Kidney tubule cell (primary cell): ENCODE results near the gene TTYH3.

Experiments used
- DNase-seq: peaks from one replicate; pipeline ENCODE4 v3.0.0-alpha.2; 2018; ENCODE audit warnings: low spot score

Gene TTYH3

GRCh38 chr7:2616387-2617324 is 15.1 kb upstream of the TTYH3 start:
- DNase-seq = no peak

GRCh38 chr7:2617325-2617905 is 14.4 kb upstream of the TTYH3 start:
- DNase-seq = no peak

- no peak for DNase-seq
These were observed 12.7 kb upstream of the TTYH3 start for GRCh38 chr7:2619116-2619515.

- no peak for DNase-seq
These were observed 10.5 kb upstream of the TTYH3 start for GRCh38 chr7:2621061-2621828.

- no peak for DNase-seq
These were observed 9.7 kb upstream of the TTYH3 start for GRCh38 chr7:2621948-2622640.

GRCh38 chr7:2622869-2623697 is 8.7 kb upstream of the TTYH3 start:
- DNase-seq = no peak

GRCh38 chr7:2623698-2624014 is 8.1 kb upstream of the TTYH3 start:
- DNase-seq = no peak

GRCh38 chr7:2624293-2624886 is 7.4 kb upstream of the TTYH3 start:
- no peak for DNase-seq

- no peak for DNase-seq
These were observed 5.2 kb upstream of the TTYH3 start for GRCh38 chr7:2626498-2627117.

- DNase-seq = no peak
These were observed 4.3 kb upstream of the TTYH3 start for GRCh38 chr7:2627258-2628129.

- no peak for DNase-seq
These were observed 3.7 kb upstream of the TTYH3 start for GRCh38 chr7:2628130-2628482.

GRCh38 chr7:2628891-2629290 is 2.9 kb upstream of the TTYH3 start:
- DNase-seq = no peak

GRCh38 chr7:2629746-2630681 is 1.8 kb upstream of the TTYH3 start:
- peak; percentile 69 for DNase-seq

GRCh38 chr7:2632733-2633537 is 1.1 kb downstream of the TTYH3 start:
- DNase-seq = peak; percentile 81

GRCh38 chr7:2633538-2634266 is 1.9 kb downstream of the TTYH3 start:
- DNase-seq = peak; percentile 90

- no peak for DNase-seq
These were observed 2.7 kb downstream of the TTYH3 start for GRCh38 chr7:2634267-2635145.
